GM10847 (cell line): ENCODE results near the gene SMURF2.

Experiments used
- POLR2A ChIP-seq: IDR thresholded peaks from 2 replicates; pipeline ENCODE4 v1.6.1; 2011; ENCODE audit not compliant: insufficient read length; ENCODE audit errors: extremely low read depth

SMURF2 gene

GRCh38 chr17:64534187-64534586 lies 127.9 kb downstream of the SMURF2 start:
- no peak for TF ChIP-seq POLR2A

- TF ChIP-seq POLR2A: no peak
Measured at GRCh38 chr17:64533784-64534183, 128.3 kb downstream of the SMURF2 start.

GRCh38 chr17:64532409-64532808 lies 129.7 kb downstream of the SMURF2 start:
- TF ChIP-seq POLR2A: no peak

DNA sequence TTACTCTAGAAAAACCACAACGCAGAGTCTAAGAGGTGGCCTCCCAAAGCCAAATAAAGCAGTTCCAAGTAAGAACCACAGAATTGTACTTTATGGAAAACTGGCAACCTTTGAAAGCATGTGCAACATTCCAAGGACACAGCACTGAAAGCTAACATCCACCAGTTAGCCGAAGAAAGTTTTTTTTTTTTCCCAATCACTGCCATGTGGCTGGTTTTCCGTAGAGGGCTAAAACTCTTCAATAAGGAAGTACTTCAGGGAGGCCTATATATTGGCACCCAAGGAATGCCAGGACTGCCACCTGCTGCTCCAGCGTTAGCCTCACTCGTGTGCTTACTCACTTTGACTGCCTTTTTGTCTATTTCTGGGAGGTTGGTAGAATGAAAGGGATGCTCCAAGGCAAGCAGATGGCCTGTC lies 130.1 kb downstream of the SMURF2 start:
- no peak for TF ChIP-seq POLR2A

DNA sequence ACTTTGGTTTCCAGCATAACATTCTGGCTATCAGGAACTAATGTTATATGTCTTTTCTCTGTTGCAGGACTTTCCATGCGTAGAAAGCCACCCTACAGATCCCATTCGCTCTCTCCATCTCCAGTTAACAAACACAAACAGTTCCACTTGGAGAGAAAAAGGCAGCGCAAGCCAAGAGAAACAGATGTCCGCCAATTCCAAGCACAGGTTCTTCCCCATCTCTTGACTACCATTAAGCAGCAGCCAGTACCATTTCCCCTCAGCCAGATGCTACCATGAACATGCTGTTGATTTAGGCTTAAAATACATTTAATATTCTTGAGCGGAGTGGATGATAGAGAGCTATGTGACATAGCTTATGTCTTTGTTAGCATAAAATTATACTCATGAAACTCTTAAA lies 132.9 kb downstream of the SMURF2 start:
- no peak for TF ChIP-seq POLR2A

DNA sequence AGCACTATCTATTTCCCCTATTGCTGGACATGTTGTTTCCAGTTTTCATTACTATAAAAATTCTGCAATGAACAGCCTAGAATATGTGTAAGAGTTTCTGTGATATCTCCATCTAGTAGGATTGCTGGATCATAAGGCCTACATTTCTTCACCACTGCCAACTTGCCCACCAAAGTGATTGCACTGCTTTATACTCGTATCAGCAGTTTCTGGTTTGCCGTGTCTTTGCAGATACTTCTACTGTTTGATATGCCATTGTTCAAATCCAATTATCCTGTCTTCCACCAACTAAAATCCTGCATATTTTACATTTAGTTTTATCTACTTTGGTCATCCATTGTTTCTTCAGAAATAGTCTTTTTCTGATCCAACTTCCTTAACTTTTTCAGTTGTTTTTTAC lies 134.2 kb downstream of the SMURF2 start:
- TF ChIP-seq POLR2A: no peak

GRCh38 chr17:64520359-64520758 lies 141.7 kb downstream of the SMURF2 start:
- no peak for TF ChIP-seq POLR2A

DNA sequence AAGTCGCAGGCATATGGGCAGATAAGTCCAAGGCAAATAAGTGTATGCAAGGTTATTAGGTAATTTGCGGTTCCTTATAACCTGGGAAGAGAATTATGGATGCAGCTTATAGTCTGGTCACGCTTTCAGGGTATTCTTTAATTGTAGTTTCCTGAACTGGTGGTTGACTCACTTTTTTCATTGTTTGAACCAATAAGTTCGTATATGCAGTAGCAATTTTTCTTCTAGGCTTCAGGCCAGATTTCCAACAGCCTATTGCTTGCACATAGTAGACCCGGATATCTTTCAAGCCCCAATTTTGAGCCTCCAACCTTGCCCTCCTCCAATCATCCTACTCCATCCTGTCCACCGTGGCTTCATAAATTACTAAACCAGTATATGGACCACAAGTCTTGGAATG lies 142.5 kb downstream of the SMURF2 start:
- no peak for TF ChIP-seq POLR2A

GRCh38 chr17:64515829-64516228 lies 146.3 kb downstream of the SMURF2 start:
- TF ChIP-seq POLR2A: no peak

GRCh38 chr17:64515419-64515818 lies 146.7 kb downstream of the SMURF2 start:
- TF ChIP-seq POLR2A: no peak

- TF ChIP-seq POLR2A: no peak
Measured at GRCh38 chr17:64509179-64509578, 152.9 kb downstream of the SMURF2 start.

GRCh38 chr17:64508683-64509082 lies 153.4 kb downstream of the SMURF2 start:
- no peak for TF ChIP-seq POLR2A

DNA sequence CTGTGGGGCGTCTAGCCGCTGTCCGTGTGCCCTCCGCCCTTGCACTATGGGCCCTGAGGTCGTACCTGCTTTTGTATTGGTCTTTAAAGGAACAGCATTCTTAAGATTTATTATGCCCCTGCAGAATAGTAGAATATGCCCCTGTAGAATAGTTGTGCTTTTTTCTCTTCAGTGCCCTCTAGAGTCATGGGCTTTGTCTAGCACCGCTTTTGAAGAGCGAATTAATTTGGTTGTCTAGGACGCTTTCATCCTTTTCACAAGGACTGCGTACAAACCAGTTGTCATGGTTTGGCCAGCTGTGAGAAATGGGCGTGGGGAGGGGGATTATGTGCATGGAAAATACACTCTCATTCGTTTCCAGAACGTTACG lies 154.7 kb downstream of the SMURF2 start:
- no peak for TF ChIP-seq POLR2A

GRCh38 chr17:64506576-64507412 lies 155.3 kb downstream of the SMURF2 start, which contains the start of gene CEP95:
Gene CEP95, plus strand, starts transcription at chr17:64506977. Its CDS starts 121 bp downstream, at chr17:64507098.
- TF ChIP-seq POLR2A: peak; percentile 69

GRCh38 chr17:64506201-64506575 lies 155.9 kb downstream of the SMURF2 start, which contains the start of gene DDX5:
Gene DDX5, minus strand, starts transcription at chr17:64506289. Its CDS starts 170 bp downstream, at chr17:64506119.
- peak; percentile 99 for TF ChIP-seq POLR2A

GRCh38 chr17:64505340-64506200 lies 156.5 kb downstream of the SMURF2 start:
- TF ChIP-seq POLR2A: peak; percentile 60

GRCh38 chr17:64504769-64505339 lies 157.3 kb downstream of the SMURF2 start:
- no peak for TF ChIP-seq POLR2A
